ENCODE measurements around the gene SLC16A10. TPM values are rescaled to one million over a fixed set of nuclear protein-coding genes. Genes with fewer than 3 reads are reported as not detected.
"Not testable (repeated sequence)": the region's sequence is repeated elsewhere in the genome, so short reads cannot be mapped to it uniquely, and the experiment has no call there.

SLC16A10 gene
- total RNA-seq, 1 donor from 2014 or later = not detected

DNA sequence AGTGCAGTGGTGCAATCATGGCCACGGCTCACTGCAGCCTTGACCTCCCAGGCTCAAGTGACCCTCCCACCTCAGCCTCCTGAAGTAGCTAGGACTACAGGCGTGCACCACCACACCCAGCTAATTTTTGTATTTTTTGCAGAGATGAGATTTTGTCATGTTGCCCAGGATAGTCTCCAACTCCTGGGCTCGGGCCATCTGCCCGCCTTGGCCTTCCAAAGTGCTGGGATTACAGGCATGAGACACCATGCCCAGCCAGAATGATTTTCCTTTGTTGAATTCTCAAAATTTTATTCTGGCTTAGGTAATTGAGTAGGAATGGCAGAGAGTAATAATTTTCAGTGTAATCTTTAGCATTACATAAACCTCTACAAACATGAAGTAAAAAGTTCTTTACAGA lies 37.1 kb downstream of the SLC16A10 start:
- no peak for DNase-seq (ENCODE audit: extremely low read depth, low read depth, low spot score)

DNA sequence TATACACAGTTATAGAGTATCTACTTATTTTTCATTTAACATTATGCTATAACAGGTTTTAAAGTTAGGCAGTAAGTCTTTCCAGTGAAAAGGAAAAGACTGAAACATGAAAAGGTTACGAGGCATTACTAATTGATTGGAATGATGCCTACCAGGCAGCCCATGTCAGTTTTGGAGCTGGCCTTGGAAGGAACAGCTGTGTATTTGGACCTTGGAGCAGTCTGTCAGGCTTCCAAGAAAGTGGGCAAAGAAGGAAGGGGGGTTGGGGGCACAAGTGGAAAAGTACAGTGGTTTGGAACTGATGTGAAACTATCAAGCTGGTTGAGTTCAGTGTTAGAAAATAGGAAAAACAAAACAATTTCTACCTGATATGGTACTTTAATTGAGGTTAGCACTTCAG lies 41.7 kb downstream of the SLC16A10 start:
- DNase-seq (ENCODE audit: extremely low read depth, low read depth, low spot score) = no peak

DNA sequence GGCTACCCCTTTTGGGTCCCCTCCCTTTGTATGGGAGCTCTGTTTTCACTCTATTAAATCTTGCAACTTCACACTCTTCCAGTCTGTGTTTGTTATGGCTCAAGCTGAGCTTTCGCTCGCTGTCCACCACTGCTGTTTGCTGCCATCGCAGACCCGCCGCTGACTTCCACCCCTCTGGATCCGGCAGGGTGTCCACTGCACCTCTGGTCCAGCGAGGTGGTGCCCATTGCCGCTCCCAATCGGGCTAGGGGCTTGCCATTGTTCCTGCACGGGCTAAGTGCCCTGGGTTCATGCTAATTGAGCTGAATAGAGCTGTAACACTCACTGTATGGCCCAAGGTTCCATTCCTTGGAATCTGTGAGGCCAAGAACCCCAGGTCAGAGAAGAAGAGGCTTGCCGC lies 43.7 kb downstream of the SLC16A10 start:
- DNase-seq (ENCODE audit: extremely low read depth, low read depth, low spot score) = not testable (repeated sequence)

GRCh38 chr6:111132669-111133068 lies 45.4 kb downstream of the SLC16A10 start:
- DNase-seq (ENCODE audit: extremely low read depth, low read depth, low spot score) = not testable (repeated sequence)

- not testable (repeated sequence) for DNase-seq (ENCODE audit: extremely low read depth, low read depth, low spot score)
These were observed 47.0 kb downstream of the SLC16A10 start for GRCh38 chr6:111134236-111134869.

DNA sequence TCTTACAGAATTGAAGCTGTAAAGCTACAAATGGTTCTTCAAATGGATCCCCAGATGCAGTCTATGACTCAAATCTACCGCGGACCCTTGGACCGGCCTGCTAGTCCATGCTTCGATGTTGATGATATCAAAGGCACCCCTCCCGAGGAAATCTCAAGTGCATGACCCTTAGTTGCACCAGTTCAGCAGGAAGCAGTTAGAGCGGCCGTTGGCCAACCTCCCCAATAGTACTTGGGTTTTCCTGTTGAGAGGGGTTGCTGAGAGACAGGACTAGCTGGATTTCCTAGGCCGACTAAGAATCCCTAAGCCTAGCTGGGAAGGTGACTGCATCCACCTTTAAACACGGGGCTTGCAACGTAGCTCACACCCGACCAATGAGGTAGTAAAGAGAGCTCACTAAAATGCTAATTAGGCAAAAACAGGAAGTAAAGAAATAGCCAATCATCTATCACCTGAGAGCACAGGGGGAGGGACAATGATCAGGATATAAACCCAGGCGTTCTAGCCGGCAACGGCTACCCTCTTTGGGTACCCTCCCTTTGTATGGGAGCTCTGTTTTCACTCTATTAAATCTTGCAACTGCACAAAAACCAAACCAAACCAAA lies 50.3 kb downstream of the SLC16A10 start:
- DNase-seq (ENCODE audit: extremely low read depth, low read depth, low spot score) = not testable (repeated sequence)

DNA sequence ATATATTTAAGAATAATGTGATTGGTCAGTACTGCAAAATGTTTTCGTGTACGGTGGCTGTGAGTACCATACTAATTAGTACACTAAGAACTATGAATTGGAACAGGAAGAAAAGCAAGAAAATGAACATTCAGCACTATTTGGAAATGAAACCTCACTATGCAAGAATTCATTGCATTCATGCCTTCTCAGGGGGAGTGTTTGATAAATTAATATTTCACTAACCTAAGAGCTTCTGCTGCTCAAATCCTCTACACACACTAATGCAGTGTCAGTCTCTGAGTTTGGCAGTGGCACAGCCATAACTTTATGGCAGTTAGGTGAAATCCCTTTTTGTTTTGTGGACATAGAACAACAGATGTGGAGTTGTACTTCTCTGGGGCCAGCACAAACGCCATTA lies 60.1 kb downstream of the SLC16A10 start:
- no peak for DNase-seq (ENCODE audit: extremely low read depth, low read depth, low spot score)

DNA sequence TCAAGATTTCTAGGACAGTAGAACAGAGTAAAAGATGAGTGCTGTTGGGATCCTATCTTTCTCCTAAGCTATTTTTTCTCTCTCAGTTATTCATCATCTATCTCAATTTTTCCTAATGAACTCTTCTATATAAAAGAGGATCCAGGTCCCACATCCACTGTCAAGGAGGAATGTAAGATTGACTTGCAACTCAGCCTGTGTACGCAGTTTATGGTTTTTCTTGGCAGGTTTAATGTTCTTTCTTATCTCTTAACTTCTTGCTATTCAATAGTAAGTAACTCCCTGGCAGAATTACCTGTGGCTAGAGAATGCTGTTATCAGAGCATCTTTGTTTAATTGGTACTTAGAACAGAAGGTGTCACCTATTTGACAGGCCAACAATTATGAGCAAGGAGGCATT lies 60.8 kb downstream of the SLC16A10 start:
- no peak for DNase-seq (ENCODE audit: extremely low read depth, low read depth, low spot score)

DNA sequence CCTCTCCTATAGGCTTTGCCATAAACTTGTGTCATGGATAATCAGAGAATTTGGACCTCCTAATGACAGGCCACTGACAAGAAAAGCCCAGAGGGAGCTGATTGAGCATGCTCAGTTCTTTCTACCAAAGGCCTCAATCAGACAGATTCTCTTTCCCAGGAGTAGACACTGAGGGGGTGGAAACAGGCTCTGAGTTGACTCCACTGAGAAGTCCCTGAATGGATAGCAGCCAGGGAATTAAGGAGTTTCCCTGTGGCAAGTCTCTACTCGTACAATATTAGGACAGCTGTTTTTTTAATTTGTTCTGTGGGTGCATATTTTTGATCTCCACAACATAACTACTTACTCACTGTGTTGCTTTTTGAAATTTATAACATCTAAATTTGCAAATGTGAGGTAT lies 63.3 kb downstream of the SLC16A10 start:
- no peak for DNase-seq (ENCODE audit: extremely low read depth, low read depth, low spot score)

GRCh38 chr6:111154981-111155380 lies 67.7 kb downstream of the SLC16A10 start:
- no peak for DNase-seq (ENCODE audit: extremely low read depth, low read depth, low spot score)

- DNase-seq (ENCODE audit: extremely low read depth, low read depth, low spot score) = no peak
These were observed 70.1 kb downstream of the SLC16A10 start for GRCh38 chr6:111157412-111157811.

DNA sequence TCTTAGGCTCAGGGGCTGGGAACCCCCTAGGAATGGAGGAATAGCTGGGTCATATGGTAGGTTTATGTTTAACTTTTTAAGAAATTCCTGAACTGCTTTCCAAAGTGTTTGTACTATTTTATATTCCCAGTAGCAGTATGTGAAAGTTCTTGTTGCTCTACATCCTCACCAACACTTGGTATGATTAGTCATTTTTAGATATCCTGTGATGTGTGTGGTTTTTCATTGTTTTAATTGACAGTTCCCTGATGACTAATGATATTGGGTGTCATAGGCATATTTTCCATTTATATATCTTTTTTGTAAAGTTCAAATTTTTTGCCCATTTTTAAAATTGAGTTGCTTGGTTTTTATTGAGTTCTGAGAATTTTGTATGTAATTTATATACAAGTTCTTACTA lies 72.3 kb downstream of the SLC16A10 start:
- no peak for DNase-seq (ENCODE audit: extremely low read depth, low read depth, low spot score)

- no peak for DNase-seq (ENCODE audit: extremely low read depth, low read depth, low spot score)
These were observed 74.3 kb downstream of the SLC16A10 start for GRCh38 chr6:111161650-111162049.

DNA sequence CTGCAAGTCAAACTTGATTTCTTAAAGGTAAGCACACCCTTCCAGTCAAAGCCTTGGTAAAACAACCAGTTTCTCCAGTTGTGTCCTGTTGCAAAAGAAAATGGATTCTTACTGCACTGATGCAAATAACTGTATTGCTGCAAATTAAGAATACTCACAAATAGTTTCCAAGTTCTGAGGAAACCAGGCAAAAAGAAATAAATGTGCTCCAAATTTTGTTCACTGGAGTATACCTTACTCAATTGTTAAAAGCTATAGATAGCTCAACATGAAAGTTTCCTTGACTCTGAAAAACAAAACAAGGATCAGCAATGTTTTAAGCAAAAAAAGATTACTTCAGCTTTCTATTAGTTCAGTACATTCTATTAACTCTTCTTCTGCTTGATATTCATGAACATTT lies 75.2 kb downstream of the SLC16A10 start:
- no peak for DNase-seq (ENCODE audit: extremely low read depth, low read depth, low spot score)

DNA sequence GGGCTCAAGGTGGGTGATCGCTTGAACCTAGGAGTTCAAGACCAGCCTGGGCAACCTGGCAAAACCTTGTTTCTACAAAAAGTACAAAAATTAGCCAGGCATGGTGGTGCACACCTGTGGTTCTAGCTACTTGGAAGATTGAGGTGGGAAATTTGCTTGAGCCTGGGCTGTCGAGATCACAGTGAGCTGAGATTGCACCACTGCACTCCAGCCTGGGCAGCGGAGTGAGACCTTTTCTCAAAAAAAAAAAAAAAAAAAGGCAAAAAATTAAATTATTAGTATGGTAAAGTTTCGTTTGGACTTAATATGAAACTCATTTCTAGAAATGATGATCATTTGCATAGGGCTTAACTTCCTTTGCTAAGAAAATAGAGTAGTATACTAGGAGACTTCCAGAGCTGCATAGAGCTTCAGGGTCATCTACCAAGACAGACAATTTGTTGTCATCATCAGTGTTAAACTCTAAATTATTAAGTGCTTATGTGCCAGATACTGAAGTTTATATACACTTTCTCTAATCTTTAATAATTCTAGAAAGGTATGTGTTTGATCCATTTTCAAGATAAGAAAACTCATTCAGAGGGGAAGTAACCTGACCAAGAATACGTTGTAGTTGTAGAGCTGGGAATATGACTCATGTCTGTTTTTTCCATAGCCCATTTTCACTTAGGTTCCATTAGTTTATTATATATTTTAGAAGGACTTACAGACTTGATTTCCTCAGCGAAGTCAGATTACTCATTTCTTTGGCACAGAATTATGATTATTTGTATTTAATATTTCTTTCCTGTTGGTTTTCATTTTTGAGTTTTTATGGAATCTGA lies 84.5 kb downstream of the SLC16A10 start:
- DNase-seq (ENCODE audit: extremely low read depth, low read depth, low spot score) = no peak

- DNase-seq (ENCODE audit: extremely low read depth, low read depth, low spot score) = no peak
These were observed 85.3 kb downstream of the SLC16A10 start for GRCh38 chr6:111172563-111172962.

- no peak for DNase-seq (ENCODE audit: extremely low read depth, low read depth, low spot score)
These were observed 86.0 kb downstream of the SLC16A10 start for GRCh38 chr6:111173341-111173740.

- no peak for DNase-seq (ENCODE audit: extremely low read depth, low read depth, low spot score)
These were observed 86.6 kb downstream of the SLC16A10 start for GRCh38 chr6:111173946-111174345.

DNA sequence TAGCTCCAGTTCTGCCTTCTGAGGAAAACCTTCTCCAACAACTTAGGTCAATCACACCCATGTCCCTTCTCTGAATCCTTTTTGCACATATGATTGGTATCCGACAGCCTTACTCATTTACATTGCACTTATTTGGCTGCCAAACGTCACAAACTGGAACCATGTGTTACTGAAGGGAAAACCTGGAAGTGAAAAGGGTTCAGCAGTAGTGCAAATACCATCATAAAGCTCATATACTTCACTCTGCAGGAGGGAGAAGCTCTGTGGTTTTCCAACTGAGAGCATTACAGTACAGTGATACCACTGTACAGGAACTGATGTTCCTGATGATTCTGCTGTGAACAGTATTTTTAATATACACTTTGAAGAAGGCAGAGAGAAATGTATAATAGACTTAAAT lies 87.8 kb downstream of the SLC16A10 start:
- DNase-seq (ENCODE audit: extremely low read depth, low read depth, low spot score) = no peak

- no peak for DNase-seq (ENCODE audit: extremely low read depth, low read depth, low spot score)
These were observed 88.9 kb downstream of the SLC16A10 start for GRCh38 chr6:111176038-111176759.

DNA sequence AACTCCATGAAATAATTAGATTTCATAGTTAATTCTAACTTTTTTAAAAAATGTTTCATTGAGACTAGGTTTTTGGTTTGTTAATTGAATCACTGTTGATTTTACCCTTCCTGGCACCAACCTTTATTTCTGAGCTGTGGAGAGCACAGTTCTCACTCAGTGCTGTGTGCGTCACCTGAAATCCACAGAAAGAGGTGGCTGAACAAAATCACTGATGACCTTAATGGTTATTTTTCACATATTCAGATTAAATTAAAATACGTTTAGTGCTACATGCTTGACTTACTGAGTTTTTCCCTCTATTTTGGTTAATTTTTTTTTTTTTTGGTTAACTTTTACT lies 89.4 kb downstream of the SLC16A10 start:
- DNase-seq (ENCODE audit: extremely low read depth, low read depth, low spot score) = no peak
